ENCODE measurements around the gene TMEM82. TPM values are rescaled to one million over a fixed set of nuclear protein-coding genes. Genes with fewer than 3 reads are reported as not detected.

Gene TMEM82
- total and polyA plus RNA-seq, 9 of the 15 experiments (the other 6 are each of a cell fraction or from before 2014, with no cell fraction given), result not detected

- no peaks in the 10 kb centered on the region for H3K27me3 ChIP-seq (ENCODE audit: control insufficient read depth in 2 of 2, insufficient read depth in 2 of 2, low read length in 2 of 2)
- H3K9me1 ChIP-seq (ENCODE audit: control insufficient read depth, insufficient read depth, low read length), result no peaks in the 10 kb centered on the region
- H4K20me1 ChIP-seq (replicated peaks; ENCODE audit: control insufficient read depth, insufficient read depth, low read length), result peaks cover 5% of the 10 kb centered on the region
- H3K9ac ChIP-seq (ENCODE audit: insufficient read depth in 1 of 2, low read depth in 2 of 2, low read length in 2 of 2), result peak overlapping the region in 1 of 2 experiments; percentile 7; a peak in 1 of 4 replicates
- peaks cover 29% of the 10 kb centered on the region; the same call in 2 of the 3 replicates for H3K36me3 ChIP-seq (ENCODE audit: control insufficient read depth, insufficient read depth, low read length)
- H2AFZ ChIP-seq (ENCODE audit: low read depth, low read length), result no peak overlapping the region
- intact Hi-C loops (cut with micrococcal nuclease) (no loop called here), in situ Hi-C loops (cut with MboI) (no loop called here)
- H3K4me3 ChIP-seq, result no peak overlapping the region
- CTCF ChIA-PET (ENCODE audit: low intra/inter-chr PET ratio), result no interaction called here
- peaks cover 5 to 12% of the 10 kb centered on the region in 2 experiments; a peak in 4 of 5 replicates for H3K4me1 ChIP-seq (replicated peaks in 1 of 2; ENCODE audit: control insufficient read depth in 2 of 2, insufficient read depth in 2 of 2, low read length in 2 of 2)
- FAIRE-seq, result no peak
- no peak for ATAC-seq
- TF ChIP-seq HMG20A (CRISPR knock-in tag; conservative IDR thresholded peaks at IDR 0.05) (no peak), TCF15 (CRISPR knock-in tag; IDR thresholded peaks at IDR 0.05) (no peak), HIVEP1 (CRISPR knock-in tag; IDR thresholded peaks at IDR 0.05) (no peak), NR4A1 (CRISPR knock-in tag; IDR thresholded peaks at IDR 0.05) (no peak), NR4A1 (tag; IDR thresholded peaks at IDR 0.05) (no peak), SPI1 (IDR thresholded peaks at IDR 0.05; ENCODE audit: borderline replicate concordance, low read depth, low read length) (peak; percentile 93), ZBTB1 (CRISPR knock-in tag; IDR thresholded peaks at IDR 0.05; ENCODE audit: borderline replicate concordance, low read depth) (no peak), ZNF175 (CRISPR knock-in tag; IDR thresholded peaks at IDR 0.05; ENCODE audit: low read depth) (no peak), IRF2 (CRISPR knock-in tag; IDR thresholded peaks at IDR 0.05) (no peak), ZMIZ1 (IDR thresholded peaks at IDR 0.05; ENCODE audit: low read depth in 2 of 2, low read length in 2 of 2) (no peak)
- H3K27ac ChIP-seq (ENCODE audit: extremely low read depth, low read depth, low read length), result peak overlapping the region; percentile 34; the same call in 1 of the 3 replicates
- WGBS (ENCODE audit: insufficient coverage, low coverage, missing lambda C conversion rate), result 71% methylated on average over 10 of the region's 10 CpGs
- POLR2A ChIA-PET, result interaction anchor here (0.6 to 1.4 kb wide), 8 partner anchors 12 to 93 kb away, joined by 3 to 7 read pairs (median 4); no protein-coding TSS in a partner anchor
- BruUV-seq (replicated peaks), result no TSS peak
- no peak overlapping the region for H3K4me2 ChIP-seq (ENCODE audit: insufficient read depth, low read length)
- H3K9me3 ChIP-seq (replicated peaks; ENCODE audit: control insufficient read depth, insufficient read depth, low read depth, low read length), result no peaks in the 10 kb centered on the region
- peaks cover 60% of the 10 kb centered on the region for H3K79me2 ChIP-seq (ENCODE audit: control insufficient read depth, insufficient read depth, low read length)
- no peak for DNase-seq (ENCODE audit: extremely low read depth in 1 of 4, low spot score in 3 of 4)
Measured at GRCh38 chr1:15696956-15697521, 45.3 kb upstream of the TMEM82 start.
